ENCODE data around the gene G0S2. TPM values are rescaled to one million over a fixed set of nuclear protein-coding genes. Genes with fewer than 3 reads are reported as not detected.

Gene G0S2
- total RNA-seq, 1 donor from 2014 or later, result 418 TPM

DNA sequence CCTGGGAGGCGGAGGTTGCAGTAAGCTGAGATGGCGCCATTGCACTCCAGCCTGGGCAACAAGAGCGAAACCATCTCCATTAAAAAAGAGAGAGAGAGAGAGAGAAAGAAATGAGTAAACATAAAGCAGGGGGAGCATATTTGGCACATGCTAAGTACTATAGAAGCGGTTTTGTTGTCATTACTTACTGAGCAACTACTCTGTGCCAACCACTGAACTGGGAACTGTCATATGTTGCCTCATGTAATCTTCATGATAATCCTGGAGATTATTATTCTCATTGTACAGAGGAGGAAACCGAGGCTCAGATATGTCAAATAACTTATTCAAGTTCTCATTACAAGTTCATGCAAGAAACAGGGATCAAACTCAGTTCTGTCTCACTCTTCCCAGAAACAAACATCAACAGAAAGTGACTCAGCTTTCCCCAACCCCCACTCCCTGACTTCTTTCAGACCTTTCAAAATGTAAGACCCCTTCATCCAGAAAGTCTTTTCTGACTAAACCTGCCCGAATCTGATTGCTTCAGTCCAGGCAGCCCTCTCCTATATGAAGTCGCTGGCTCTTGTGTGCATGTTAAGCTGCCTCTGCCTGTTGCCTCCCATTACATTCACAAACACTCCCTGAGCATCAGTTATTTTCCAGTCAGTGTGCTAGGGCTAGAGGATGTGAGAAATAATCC is 46.5 kb upstream of the G0S2 start:
- no peak for DNase-seq (ENCODE audit: low read depth)
- TF ChIP-seq, protein P1, sequence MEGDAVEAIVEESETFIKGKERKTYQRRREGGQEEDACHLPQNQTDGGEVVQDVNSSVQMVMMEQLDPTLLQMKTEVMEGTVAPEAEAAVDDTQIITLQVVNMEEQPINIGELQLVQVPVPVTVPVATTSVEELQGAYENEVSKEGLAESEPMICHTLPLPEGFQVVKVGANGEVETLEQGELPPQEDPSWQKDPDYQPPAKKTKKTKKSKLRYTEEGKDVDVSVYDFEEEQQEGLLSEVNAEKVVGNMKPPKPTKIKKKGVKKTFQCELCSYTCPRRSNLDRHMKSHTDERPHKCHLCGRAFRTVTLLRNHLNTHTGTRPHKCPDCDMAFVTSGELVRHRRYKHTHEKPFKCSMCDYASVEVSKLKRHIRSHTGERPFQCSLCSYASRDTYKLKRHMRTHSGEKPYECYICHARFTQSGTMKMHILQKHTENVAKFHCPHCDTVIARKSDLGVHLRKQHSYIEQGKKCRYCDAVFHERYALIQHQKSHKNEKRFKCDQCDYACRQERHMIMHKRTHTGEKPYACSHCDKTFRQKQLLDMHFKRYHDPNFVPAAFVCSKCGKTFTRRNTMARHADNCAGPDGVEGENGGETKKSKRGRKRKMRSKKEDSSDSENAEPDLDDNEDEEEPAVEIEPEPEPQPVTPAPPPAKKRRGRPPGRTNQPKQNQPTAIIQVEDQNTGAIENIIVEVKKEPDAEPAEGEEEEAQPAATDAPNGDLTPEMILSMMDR (IDR thresholded peaks at IDR 0.05; ENCODE audit: insufficient read depth, low read length, severe bottlenecking), result no peak

DNA sequence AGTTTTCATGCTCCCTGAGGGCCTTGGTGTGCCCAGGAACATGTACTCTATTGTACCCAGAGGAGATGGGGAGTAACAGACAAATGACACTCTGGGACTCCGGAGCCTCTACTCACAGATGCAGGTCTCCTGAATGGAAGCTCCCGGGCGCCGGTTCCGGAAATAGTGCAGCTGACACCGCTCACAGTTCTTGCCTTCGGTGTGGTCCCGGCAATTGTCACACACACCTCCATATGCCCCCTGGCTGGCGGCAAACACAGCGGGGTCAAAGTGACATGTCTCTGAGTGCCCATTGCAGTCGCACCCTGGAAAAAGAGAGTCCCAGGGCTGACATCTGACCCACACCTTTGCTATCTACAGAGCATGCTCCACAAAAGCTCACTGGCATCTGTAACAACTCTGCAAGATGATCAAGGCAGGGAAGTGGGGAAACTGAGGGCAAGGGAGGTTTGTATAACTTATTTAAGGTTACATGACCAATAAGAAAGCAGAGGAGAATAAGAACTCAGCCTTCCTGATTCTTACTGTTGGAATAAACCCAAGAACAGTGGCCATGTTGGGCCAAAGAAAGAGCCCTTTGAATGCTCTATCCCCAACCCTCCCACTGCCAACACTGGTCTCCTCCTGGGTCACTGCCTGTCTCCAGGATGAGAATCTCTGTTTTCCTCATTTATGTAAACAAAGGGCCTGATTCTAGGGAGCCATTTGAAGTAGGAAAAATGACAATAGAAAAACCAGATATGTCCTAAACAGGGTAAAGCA is 45.4 kb upstream of the G0S2 start:
- no peaks in the 10 kb centered on the region for H3K27me3 ChIP-seq (ENCODE audit: control insufficient read depth, insufficient read depth, low read length)
- TF ChIP-seq, protein P1 (IDR thresholded peaks at IDR 0.05; ENCODE audit: insufficient read depth, low read length, severe bottlenecking), result no peak
- H3K36me3 ChIP-seq (ENCODE audit: control insufficient read depth, insufficient read depth, low read length), result peaks cover 69% of the 10 kb centered on the region
- H3K4me3 ChIP-seq (ENCODE audit: low read depth, low read length), result no peak overlapping the region
- FAIRE-seq (peak; percentile 58), DNase-seq (ENCODE audit: low read depth) (no peak)

More for the DNA sequence above, 46.5 kb upstream of the G0S2 start:
- FAIRE-seq, result no peak
- Histone ChIP-seq H3K4me3 (ENCODE audit: low read depth, low read length) (no peak overlapping the region), H3K27me3 (ENCODE audit: control insufficient read depth, insufficient read depth, low read length) (no peaks in the 10 kb centered on the region), H3K36me3 (ENCODE audit: control insufficient read depth, insufficient read depth, low read length) (peaks cover 71% of the 10 kb centered on the region)

DNA sequence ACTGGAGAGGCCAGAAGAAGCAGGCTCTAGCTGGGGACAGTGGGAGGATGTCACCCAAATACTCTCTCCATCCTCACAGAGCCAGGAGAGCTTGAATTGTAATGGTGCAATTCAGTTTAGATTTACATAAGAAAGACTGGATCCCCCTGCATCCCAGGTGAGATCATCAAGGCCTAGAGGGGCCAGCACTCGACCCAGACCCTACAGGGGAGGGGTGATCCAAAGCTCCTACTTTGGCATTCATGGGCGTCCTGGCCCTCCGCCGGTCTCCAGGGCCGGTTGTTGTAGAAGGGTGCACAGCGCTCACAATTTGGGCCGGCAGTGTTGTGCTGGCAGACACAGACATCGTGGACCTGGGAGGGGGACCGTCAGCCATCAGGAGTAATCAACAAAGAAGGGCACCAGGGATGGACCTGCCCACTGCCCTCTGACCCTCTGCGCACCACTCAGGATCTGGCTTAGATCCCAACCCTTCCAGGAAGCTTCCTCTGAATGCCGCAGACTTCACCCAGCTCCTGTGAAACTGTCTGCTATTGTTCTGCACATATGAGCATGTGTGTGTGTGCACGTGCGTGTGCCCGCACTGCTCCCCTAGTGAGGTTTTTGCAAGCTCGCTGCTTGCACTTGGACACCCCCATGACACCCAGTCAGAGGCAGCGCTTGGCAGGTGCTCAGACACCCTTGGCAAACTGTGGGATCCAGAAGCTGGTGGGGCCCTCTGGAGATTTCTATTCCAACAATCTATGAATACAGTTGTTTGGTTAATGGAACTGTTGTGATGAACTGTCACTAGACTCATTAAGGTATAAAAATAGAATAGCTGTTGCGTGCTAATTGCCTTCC is 44.6 kb upstream of the G0S2 start:
- FAIRE-seq (no peak), DNase-seq (ENCODE audit: low read depth) (no peak)
- H3K4me3 ChIP-seq (ENCODE audit: low read depth, low read length), result no peak overlapping the region
- TF ChIP-seq, protein P1 (IDR thresholded peaks at IDR 0.05; ENCODE audit: insufficient read depth, low read length, severe bottlenecking), result no peak
- H3K27me3 ChIP-seq (ENCODE audit: control insufficient read depth, insufficient read depth, low read length), result no peaks in the 10 kb centered on the region
- H3K36me3 ChIP-seq (ENCODE audit: control insufficient read depth, insufficient read depth, low read length), result peaks cover 61% of the 10 kb centered on the region

DNA sequence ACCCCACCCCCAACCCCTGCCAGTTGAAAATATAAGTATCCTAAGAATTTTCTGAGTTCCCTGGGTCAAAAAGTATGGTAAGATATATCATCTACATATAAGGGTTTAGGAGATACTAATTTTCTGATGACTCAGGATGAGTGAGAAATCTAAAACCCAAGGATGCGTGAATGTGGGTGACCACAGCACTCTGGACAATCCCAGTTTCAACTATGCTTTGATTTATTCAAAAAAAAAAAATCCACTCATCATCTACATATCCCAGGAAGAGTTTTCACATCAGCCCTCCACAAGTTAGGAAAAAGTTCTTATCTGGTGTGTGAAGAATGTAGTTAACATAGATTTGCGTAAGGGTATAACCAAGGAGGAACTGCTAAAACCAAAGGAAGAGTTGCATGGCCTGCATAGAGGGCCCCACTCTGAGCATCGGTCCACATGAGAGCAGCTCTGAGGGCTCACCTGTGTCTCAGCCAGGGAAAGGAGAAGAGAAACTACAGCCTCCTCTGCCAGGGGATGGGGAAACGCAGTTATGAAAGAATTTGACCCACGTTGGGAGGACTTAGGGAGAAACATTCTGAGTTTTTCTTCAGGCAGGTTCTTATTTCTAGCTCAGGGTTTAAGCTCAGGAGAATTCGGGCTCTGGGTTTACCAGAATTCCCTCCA is 41.7 kb upstream of the G0S2 start:
- peaks cover 49% of the 10 kb centered on the region for H3K36me3 ChIP-seq (ENCODE audit: control insufficient read depth, insufficient read depth, low read length)
- no peak for FAIRE-seq
- no peak overlapping the region for H3K4me3 ChIP-seq (ENCODE audit: low read depth, low read length)
- H3K27me3 ChIP-seq (ENCODE audit: control insufficient read depth, insufficient read depth, low read length), result no peaks in the 10 kb centered on the region
- TF ChIP-seq, protein P1 (IDR thresholded peaks at IDR 0.05; ENCODE audit: insufficient read depth, low read length, severe bottlenecking), result no peak
- no peak for DNase-seq (ENCODE audit: low read depth)

DNA sequence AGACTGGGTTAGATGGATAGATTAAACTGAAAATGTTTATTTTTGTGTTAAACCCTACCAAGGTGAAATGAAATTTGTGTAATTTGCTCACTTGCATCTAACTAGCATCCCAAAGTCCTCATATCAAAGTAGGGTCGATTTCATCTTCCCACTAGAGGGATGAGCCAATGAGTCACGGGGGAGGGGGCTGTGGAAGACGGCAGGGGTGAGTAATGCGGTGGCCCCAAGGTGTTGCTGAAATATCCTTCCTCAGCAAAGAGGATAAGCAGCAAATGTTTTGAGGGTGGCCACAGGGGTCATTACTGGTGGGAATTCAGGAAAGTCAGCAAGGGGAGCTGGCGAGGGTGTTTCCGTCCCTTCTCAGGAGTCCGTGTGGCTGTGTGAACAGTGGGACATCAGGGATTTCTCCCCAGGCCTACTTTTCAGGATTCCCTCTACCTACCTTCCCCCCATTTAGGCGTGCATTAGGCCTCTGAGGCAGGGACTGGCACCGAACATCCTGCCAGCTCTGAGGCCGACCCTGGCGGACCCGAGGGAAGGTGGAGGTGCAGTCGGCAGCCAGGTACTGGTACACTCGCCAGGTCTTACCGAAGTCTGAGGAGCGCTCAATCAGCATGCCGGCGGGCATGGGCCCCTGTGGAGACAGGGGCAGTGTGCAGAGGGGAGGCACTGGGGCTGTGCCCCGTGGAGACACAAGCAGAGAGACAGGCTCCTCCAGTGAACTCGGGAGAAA is 41.0 kb upstream of the G0S2 start:
- Histone ChIP-seq H3K36me3 (ENCODE audit: control insufficient read depth, insufficient read depth, low read length) (peaks cover 48% of the 10 kb centered on the region), H3K4me3 (ENCODE audit: low read depth, low read length) (no peak overlapping the region), H3K27me3 (ENCODE audit: control insufficient read depth, insufficient read depth, low read length) (no peaks in the 10 kb centered on the region)
- DNase-seq (ENCODE audit: low read depth) (peak; percentile 53), FAIRE-seq (no peak)
- TF ChIP-seq, protein P1 (IDR thresholded peaks at IDR 0.05; ENCODE audit: insufficient read depth, low read length, severe bottlenecking), result no peak
